HG02759 (cell line): ENCODE results near the gene EXO5.
"Not testable (repeated sequence)": the region's sequence is repeated elsewhere in the genome, so short reads cannot be mapped to it uniquely, and the experiment has no call there.

Experiments used
- ATAC-seq: cut with Tn5 transposase; IDR thresholded peaks from one replicate; pipeline ENCODE4 v1.9.1; 2021; ENCODE audit warnings: mild to moderate bottlenecking, moderate library complexity; ENCODE audit not compliant: unreplicated experiment

EXO5 gene

DNA sequence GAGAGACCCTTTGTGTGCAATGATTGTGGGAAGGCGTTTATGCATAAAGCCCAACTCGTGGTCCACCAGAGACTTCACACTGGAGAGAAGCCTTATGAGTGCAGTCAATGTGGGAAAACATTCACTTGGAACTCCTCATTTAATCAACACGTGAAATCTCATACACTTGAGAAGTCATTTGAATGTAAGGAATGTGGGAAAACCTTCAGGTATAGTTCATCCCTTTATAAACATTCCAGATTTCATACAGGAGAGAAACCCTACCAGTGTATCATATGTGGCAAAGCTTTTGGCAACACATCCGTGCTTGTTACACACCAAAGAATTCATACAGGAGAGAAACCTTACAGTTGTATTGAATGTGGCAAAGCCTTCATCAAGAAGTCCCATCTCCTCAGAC, 38.4 kb downstream of the EXO5 start:
- ATAC-seq: no peak

DNA sequence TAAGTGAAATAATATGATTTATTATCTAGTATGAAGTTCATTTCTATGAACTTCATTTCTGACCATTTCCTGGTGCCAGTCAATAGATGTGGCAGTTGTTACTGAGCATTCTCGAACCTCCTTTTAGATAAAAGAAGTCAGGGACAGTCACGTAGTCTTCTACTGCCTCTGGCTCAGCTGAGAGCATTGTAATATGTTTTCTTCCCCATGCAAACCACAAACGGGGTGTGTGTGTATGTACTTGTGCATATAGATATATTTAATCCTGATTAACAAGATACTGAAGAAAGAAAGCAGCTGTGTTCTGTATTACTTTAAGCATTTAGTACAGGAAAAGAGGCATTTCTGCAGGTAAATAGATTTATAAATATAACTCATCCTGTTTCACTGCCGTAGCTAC, 44.5 kb downstream of the EXO5 start:
- no peak for ATAC-seq

DNA sequence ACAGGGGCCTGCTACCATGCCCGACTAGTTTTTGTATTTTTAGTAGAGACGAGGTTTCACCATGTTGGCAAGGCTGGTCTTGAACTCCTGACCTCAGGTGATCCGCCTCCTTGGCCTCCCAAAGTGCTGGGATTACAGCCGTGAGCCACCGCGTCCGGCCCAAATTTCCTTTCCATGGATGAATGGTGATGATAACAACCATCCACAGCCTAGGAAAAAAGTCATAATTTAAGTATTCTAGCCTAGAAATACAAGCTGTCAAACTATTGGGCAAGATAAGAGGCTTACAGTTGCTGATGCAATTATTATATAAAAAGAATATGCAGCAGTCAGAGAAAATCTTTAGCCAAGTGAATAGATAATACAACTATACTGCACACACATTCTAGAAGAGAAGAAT, 46.2 kb downstream of the EXO5 start:
- ATAC-seq: not testable (repeated sequence)

DNA sequence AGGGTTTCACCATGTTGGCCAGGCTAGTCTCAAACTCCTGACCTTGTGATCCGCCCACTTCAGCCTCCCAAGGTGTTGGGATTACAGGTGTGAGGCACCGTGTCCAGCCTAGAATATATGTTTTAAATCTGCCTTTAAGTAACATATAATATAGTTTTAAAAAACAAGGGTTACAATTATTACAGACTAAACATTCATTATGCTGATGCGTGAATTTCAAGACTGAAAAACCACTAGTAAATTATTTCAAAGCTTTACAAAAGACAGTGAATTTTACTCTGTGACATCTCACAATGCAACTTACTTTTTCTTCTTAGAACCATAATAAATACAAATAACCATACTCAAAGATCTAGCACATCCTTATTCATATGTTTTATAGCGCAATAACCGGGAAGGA, 47.6 kb downstream of the EXO5 start:
- ATAC-seq: no peak

DNA sequence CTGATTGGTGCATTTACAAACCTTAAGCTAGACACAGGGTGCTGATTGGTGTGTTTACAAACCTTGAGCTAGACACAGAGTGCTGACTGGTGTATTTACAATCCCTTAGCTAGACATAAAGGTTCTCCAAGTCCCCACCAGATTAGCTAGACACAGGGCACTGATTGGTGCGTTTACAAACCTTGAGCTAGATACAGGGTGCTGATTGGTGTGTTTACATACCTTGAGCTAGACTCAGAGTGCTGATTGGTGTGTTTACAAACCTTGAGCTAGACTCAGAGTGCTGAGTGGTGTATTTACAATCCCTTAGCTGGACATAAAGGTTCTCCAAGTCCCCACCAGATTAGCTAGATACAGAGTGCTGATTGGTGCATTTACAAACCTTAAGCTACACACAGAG, 49.7 kb downstream of the EXO5 start:
- ATAC-seq: not testable (repeated sequence)

DNA sequence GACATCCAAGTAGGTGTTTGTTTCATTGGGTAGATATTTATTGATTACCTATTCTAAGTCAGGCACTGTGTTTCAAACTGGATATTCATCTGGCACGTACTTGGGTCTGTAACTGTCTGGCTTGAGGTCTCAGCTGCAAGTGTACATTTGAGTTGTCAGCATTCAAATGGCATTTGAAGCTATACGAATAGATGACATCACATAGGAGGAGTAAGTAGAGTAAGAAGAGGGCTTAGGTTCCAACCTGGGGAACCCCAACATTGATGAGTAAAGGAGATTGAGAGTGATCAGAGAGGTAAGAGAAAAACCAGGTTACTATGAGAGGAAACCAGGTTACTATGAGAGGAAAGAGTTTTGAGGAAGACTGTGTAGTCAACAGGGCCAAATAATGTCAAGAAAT, 53.6 kb downstream of the EXO5 start:
- ATAC-seq: no peak

DNA sequence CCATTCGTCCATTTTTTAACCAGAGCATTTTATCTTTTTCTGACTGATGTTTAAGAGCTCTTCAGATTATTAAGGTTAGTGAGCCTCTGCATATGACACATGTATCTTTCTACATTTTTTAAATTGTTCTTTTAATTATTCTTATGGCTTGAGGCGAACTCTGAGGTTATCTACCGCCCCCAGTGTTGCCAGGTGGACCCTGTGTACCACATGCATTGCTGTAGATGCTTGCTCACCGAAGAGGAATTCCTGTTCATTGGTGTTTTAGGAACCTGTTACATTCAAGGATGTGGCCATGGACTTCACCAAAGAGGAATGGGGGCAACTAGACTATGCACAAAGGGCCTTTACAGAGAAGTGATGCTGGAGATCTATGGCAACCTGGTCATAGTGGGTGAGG, 54.7 kb downstream of the EXO5 start:
- ATAC-seq: no peak

DNA sequence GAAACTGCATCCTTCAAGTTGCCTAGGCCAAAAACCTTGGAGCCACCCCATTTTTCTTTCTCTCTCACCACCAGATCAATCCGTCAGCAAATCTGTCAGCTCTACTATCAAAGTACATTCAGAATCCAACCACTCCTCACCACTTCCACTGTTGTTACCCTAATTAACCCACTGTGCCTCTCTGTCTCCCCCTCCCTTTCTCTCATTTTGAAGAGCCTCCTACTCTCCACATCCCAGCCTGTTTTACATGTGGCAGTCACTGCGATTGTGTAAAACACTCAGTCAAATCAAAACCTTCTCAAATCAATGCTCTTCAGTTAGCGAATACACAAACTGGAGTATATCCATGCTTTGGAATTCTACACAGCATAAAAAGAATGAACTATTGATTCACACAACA, 55.9 kb downstream of the EXO5 start:
- ATAC-seq: no peak

DNA sequence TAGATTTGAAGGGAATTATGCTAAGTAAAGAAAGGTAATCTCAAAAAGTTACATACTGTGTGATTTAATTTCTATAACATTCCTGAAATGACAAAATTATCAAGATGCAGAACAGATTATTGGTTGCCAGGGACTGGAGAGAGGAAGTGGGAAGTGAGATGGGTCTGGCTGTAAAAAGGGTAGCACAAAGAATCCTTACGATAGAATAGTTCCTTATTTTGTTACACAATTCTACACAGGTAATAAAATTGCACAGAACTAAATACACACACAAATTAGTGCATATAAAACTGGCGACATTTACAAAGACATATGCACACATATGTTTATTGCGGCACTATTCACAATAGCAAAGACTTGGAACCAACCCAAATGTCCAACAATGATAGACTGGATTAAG, 56.3 kb downstream of the EXO5 start:
- no peak for ATAC-seq
